Ascending aorta (tissue), 2 donors: ENCODE measurements around the gene PHOX2B. TPM values are rescaled to one million over a fixed set of nuclear protein-coding genes. Genes with fewer than 3 reads are reported as not detected.

Source experiments
- DNase-seq, 2 donors: peaks; one replicate each; pipeline ENCODE4 v3.0.0-alpha.2; 2019; ENCODE audit warnings: low spot score in 2 of 2
- H3K27ac ChIP-seq, 2 donors: fragments of 200-600 bp; sonication (generic); one replicate each; pipeline ENCODE4 v1.5.1; 2016 to 2017; ENCODE audit warnings: mild to moderate bottlenecking in 1 of 2
- H3K27me3 ChIP-seq: fragments of 200-600 bp; sonication (generic); one replicate; pipeline ENCODE4 v1.5.1; 2017
- H3K36me3 ChIP-seq, 2 donors: fragments of 200-600 bp; sonication (generic); one replicate each; pipeline ENCODE4 v1.5.1; 2016
- H3K4me1 ChIP-seq, 2 donors: fragments of 200-600 bp; sonication (generic); one replicate each; pipeline ENCODE4 v1.5.1; 2016 to 2017; ENCODE audit warnings: mild to moderate bottlenecking in 1 of 2
- H3K4me3 ChIP-seq, 2 donors: fragments of 200-600 bp; sonication (generic); one replicate each; pipeline ENCODE4 v1.5.1; 2016 to 2017; ENCODE audit warnings: mild to moderate bottlenecking in 1 of 2
- H3K9me3 ChIP-seq, 2 donors: fragments of 200-600 bp; sonication (generic); one replicate each; pipeline ENCODE4 v1.5.1; 2016
- CTCF ChIP-seq, 3 experiments: fragments of 200-600 bp in 2 of 3; fragments of 450-650 bp in 1 of 3; sonication (generic) in 2 of 3; IDR thresholded peaks; one replicate each; pipeline ENCODE4 v1.5.1; 2016 to 2019; ENCODE audit warnings: antibody characterized with exemption in 3 of 3, mild to moderate bottlenecking in 1 of 3, moderate library complexity in 1 of 3
- intact Hi-C: fragments of 100-400 bp; cut with DNase I; formaldehyde crosslinking; loops from one replicate; pipeline ENCODE4 v1.15.1; 2023
- total RNA-seq: library from RNA; depleted of rRNA; stranded (reverse); fragments of >200 nt; gene quantifications from one replicate; pipeline ENCODE4 v1.1.0, GENCODE V29; 2016

Gene PHOX2B
- total RNA-seq, 1 donor from 2014 or later: not detected

- intact Hi-C loops: no loop called here
Observed at GRCh38 chr4:41751449-41752061, 3.0 kb upstream of the PHOX2B start.

DNA sequence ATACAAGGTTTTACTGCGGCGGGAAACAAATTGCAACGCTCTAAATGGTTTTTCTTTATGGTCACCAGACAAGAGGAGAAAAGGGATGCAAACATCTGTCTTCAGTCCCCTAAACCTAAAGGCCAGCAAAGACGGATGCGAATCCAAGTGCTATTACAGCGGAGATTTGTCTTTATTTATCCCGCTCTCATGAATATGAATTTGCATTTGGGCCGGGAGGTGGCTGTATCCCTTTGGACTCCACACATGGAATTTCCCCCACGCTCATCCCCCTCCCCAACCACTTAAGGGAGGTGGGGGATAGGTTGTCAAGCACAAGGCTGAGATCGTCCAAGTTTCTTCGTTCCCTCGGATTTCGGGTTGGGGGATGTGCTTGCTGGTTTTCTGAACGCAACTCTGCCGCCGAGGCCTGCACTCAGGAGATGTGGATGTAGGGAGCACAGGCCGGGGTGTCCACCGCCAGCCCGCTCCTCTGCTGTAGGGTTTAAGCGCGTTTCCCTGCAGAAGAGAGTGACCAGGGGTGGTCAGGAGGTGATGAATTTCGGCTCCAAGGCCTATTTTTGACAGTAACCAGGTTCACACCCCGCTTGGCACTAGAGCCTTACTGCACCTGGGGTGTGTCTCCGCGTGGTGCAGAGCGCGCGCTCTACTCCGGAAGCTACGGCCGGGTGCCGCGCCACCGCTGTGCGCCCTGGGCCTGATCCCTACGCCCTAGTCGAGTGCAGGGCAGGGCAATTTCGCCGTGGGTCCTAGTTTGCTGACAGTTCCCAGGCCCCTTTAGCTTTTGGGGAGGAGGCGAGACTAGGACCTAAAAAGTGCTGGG lies 2.3 kb upstream of the PHOX2B start:
- Histone ChIP-seq H3K36me3 (no peaks in the 10 kb centered on the region), H3K4me3 (no peak overlapping the region), H3K27me3 (peaks cover 10% of the 10 kb centered on the region), H3K9me3 (no peaks in the 10 kb centered on the region), H3K27ac (no peak overlapping the region), H3K4me1 (no peaks in the 10 kb centered on the region)
- intact Hi-C loops: no loop called here
- no peak for TF ChIP-seq CTCF (IDR thresholded peaks at IDR 0.05)
- no peak for DNase-seq

More at GRCh38 chr4:41751449-41752061, 3.0 kb upstream of the PHOX2B start:
- Histone ChIP-seq H3K36me3 (no peaks in the 10 kb centered on the region), H3K9me3 (no peaks in the 10 kb centered on the region), H3K4me1 (no peaks in the 10 kb centered on the region), H3K4me3 (no peak overlapping the region), H3K27me3 (peaks cover 9% of the 10 kb centered on the region), H3K27ac (no peak overlapping the region)
- DNase-seq: no peak
- TF ChIP-seq CTCF (IDR thresholded peaks at IDR 0.05): no peak

DNA sequence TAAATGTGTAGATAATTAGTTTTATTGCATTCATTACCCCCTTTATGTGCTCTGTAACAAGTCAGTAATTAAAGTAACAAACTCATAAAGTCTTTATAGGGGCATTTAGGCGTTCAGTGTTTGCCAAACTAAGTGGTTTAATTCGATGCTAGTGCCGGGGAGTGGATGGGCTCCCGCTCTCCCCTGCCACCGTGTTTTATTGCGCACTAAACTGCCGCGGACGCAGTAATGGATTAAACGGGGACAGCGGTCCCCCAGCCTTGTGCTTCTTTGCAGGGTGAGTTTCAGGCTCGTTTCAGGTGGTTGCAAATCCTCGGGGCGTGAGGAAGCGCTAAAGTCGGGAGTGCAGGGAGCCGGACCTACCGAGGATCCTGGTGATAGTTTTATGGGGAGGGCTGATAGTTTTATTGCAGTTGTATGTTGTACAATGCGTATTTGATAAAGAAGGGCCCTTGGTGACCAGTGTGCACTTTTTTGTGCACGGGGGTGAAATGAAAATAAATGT lies 1.6 kb upstream of the PHOX2B start:
- TF ChIP-seq CTCF (IDR thresholded peaks at IDR 0.05): no peak
- no peak overlapping the region for H3K27ac ChIP-seq
- intact Hi-C loops: no loop called here
- H3K27me3 ChIP-seq: peaks cover 14% of the 10 kb centered on the region
- H3K4me3 ChIP-seq: no peak overlapping the region
- H3K9me3 ChIP-seq: no peaks in the 10 kb centered on the region
- no peaks in the 10 kb centered on the region for H3K36me3 ChIP-seq
- H3K4me1 ChIP-seq: no peaks in the 10 kb centered on the region
- no peak for DNase-seq

DNA sequence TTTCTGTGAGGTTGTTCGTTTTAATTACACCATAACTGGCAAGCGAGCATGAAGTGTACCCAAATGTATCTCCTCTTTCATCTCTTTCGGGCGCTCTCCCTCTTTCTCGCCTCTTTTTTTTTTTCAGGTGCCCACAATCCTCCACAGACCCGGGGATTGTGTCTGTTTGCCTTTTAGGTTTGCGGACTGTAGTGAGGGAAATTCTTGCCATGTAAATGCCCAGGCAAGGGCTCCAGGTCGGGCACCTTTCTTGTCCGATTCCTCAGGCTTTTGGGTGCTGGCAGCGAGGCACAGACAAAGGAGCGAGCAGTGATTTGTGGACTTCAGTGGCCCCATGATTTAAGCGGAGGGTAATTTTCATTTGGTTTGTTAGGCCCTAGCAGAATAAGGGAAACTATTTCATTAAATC lies 1.1 kb upstream of the PHOX2B start:
- Histone ChIP-seq H3K27me3 (peaks cover 17% of the 10 kb centered on the region), H3K9me3 (no peaks in the 10 kb centered on the region), H3K4me3 (no peak overlapping the region), H3K4me1 (no peaks in the 10 kb centered on the region), H3K36me3 (no peaks in the 10 kb centered on the region), H3K27ac (no peak overlapping the region)
- DNase-seq: no peak
- TF ChIP-seq CTCF (IDR thresholded peaks at IDR 0.05): no peak
- intact Hi-C loops: no loop called here

DNA sequence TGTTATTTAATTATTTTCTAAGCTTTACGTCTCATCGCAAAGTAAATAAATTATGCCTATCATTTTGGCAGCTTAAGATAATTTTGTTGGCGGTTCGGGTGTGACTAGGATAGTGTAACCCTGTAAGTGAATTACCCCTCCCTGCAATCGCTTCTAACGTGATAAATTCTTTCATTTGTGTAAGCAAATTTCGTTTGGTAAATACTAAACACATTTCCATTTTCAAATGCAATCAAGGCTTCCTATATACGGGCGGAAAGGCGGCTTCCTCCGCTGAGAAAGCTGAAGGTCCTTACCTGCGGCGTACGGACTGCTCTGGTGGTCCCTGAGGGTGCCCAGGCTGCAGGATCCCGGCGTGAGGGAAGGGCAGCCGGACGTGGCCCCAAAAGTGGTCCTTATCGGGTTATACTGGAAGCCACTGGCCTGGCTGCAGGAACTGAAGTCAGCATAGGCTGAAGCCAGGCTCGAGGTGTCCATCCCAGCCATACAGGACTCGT lies 403 bp downstream of the PHOX2B start:
- H3K4me1 ChIP-seq: no peaks in the 10 kb centered on the region
- no peaks in the 10 kb centered on the region for H3K36me3 ChIP-seq
- H3K9me3 ChIP-seq: no peaks in the 10 kb centered on the region
- no peak overlapping the region for H3K4me3 ChIP-seq
- DNase-seq: no peak
- H3K27me3 ChIP-seq: peaks cover 17% of the 10 kb centered on the region
- TF ChIP-seq CTCF (IDR thresholded peaks at IDR 0.05): no peak
- intact Hi-C loops: no loop called here
- no peak overlapping the region for H3K27ac ChIP-seq
